GM21786 (cell line): ENCODE data around the gene ZEB2.

ENCODE experiments used
- ATAC-seq: cut with Tn5 transposase; IDR thresholded peaks from one replicate; pipeline ENCODE4 v1.9.1; 2021; ENCODE audit not compliant: unreplicated experiment

The ZEB2 gene

DNA sequence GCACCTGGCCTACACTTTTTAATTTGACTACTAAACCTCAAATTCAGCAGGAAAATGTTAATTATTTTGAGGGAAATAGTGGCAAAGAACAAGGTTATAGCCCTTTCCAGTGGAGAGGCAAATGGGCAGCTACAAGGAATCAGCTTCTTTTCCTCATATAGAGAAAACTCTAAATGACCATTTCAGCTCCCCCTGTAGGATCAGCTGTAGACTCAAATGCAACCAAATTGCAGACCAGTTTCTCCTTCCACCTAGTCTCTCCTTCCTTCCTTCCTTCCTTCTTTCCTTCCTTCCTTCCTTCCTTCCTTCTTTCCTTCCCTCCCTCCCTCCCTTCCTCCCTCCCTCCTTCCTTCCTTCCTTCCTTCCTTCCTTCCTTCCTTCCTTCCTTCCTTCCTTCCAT lies 158.2 kb downstream of the ZEB2 start:
- ATAC-seq: no peak

DNA sequence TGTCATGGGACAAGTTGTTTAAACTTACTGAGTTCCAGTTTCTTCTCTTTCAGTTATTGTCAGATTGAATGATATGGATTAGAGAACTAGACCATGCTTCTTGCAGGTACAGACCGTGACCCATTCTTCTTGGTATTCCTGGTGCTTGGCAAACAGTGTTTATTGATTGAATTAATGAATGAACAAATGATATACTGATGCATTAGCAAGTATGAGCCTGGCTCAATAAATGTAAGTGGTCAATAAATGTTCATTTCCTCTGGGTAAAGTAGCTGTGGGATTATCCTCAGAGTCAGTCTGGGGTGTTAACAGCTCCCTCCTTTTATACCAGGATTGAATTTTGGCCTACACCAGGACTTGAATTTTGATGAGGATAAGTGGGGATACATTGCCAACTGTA lies 160.2 kb downstream of the ZEB2 start:
- no peak for ATAC-seq

- ATAC-seq: peak; percentile 70
Observed at GRCh38 chr2:144358979-144359541, 160.9 kb downstream of the ZEB2 start.

- ATAC-seq: peak; percentile 0
Observed at GRCh38 chr2:144358374-144358964, 161.4 kb downstream of the ZEB2 start.

- ATAC-seq: peak; percentile 69
Observed at GRCh38 chr2:144357623-144358373, 162.1 kb downstream of the ZEB2 start.

GRCh38 chr2:144356402-144356801 lies 163.5 kb downstream of the ZEB2 start:
- no peak for ATAC-seq

DNA sequence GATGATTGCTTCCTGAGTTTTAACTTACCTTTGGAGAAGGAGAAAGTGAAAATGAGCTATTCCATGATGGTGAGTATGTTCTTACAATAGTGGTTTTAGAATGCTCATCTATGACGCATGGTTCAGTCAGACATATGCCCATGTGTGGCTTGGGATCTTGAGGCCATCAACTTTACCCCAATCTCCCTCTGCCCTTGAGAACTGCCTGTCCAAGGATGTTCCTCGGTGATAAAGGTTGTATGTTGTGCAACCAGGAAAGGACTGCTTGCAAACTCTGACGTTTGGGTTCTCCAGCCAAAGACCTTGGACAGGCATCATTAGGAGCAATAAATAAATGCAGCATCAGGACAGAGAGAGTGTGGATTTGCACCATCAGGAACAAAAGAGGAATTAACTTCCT lies 165.0 kb downstream of the ZEB2 start:
- no peak for ATAC-seq

- no peak for ATAC-seq
Observed at GRCh38 chr2:144351687-144352086, 168.2 kb downstream of the ZEB2 start.

DNA sequence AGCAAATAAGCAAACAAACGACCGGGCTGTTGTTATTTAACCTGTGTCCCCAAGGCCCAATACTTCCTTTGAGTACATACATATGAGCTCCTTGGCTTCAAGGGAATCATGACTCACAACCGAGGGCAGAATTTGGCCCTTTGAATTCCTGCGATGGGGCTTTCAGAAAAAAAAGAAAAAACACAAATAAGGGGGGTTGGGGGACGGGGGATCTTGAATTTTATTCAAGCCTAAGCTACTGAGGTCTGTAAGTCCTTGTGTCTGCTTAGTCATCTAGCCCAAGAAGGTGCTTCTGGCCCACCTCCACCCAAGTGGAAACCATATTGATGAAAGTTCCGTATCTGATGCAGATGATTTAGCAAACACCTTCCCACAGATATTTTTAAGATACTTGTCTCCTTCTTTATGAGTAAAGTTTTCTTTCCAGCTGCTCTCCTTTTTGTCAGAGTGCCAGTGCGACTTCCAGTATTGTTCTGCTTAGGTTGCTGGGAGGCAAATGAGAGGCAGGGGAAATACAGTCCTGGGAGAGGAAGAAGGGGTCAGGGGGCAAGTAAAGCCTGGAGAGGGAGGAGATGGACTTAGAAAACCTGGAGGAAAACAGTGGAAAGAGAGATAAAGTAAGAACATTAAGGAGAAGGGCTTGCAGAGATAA lies 169.6 kb downstream of the ZEB2 start:
- no peak for ATAC-seq

GRCh38 chr2:144349674-144350073 lies 170.2 kb downstream of the ZEB2 start:
- no peak for ATAC-seq

GRCh38 chr2:144348846-144349245 lies 171.1 kb downstream of the ZEB2 start:
- no peak for ATAC-seq

GRCh38 chr2:144346229-144346628 lies 173.7 kb downstream of the ZEB2 start:
- ATAC-seq: no peak

GRCh38 chr2:144343145-144343544 lies 176.8 kb downstream of the ZEB2 start:
- no peak for ATAC-seq

GRCh38 chr2:144341538-144341937 lies 178.4 kb downstream of the ZEB2 start:
- ATAC-seq: no peak

DNA sequence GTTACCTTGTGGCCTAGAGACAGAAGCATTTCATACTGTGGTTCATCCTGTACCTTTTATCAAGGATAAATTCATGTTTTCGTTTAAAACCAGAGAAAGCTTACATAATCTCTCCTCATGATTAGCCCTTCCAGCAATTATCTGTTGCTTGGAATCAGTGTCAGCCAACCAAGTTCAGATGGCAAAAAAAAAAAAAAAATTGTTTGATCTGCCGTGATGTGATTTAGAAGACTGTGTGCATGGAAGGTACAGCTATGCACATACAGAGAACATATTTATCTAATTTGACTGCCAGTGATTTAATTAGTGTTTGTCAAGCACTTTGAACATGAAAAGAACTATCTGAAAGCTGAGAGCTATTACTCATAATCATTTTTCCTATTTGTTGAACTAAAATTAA lies 180.9 kb downstream of the ZEB2 start:
- ATAC-seq: no peak

- no peak for ATAC-seq
Observed at GRCh38 chr2:144334551-144334950, 185.4 kb downstream of the ZEB2 start.
